Measurements from ENCODE around the gene RAB34. TPM values are rescaled to one million over a fixed set of nuclear protein-coding genes. Genes with fewer than 3 reads are reported as not detected.
A peak's percentile ranks its signal among the peaks of the same experiment; 100 is the strongest.

RAB34 gene
- total RNA-seq (2013): 56.9 TPM
- polyA plus RNA-seq (10 to 100 TPM; 66.7 to 93.3 (median 79.1) TPM), polyA minus RNA-seq (36.3 and 37.8 TPM in 2 replicates), total RNA-seq (7.3 to 38.2 (median 29.9) reads per million in 11 experiments)

- intact Hi-C loops (cut with micrococcal nuclease): loop anchor here (2.0 to 10.0 kb wide), 5 partner anchors 55 to 235 kb away; partner anchors contain the start of genes BLTP2 (in 2 of the 2), FLOT2 (in 1 of the 2), SDF2 (in 1 of the 2) and SUPT6H (in 1 of the 2)
- peak within 1 kb of the TSS; percentile 70 for H3K9ac ChIP-seq (ENCODE audit: insufficient read depth, low read length, poor library complexity, severe bottlenecking)
- peak within 1 kb of the TSS; percentile 5 to 61 for H3K27ac ChIP-seq (ENCODE audit: low read depth in 1 of 2, low read length in 2 of 2)
- Mint-ChIP-seq H3K27ac (peak within 1 kb of the TSS; percentile 83 to 92 (median 89)), H3K27me3 (ENCODE audit: low read depth in 3 of 3) (peaks cover 0 to 5% (median 2%) of the 10 kb centered on the region in 3 donors), H3K4me1 (peaks cover 37% of the 10 kb centered on the region), H3K9me3 (no peaks in the 10 kb centered on the region), H3K4me3 (peak within 1 kb of the TSS; percentile 93 to 94), H3K36me3 (peaks cover 29 to 46% of the 10 kb centered on the region in 2 donors)
- no peaks in the 10 kb centered on the region for H3K27me3 ChIP-seq (ENCODE audit: control insufficient read depth in 2 of 2, insufficient read depth in 2 of 2, low read length in 2 of 2)
- H3K4me1 ChIP-seq (ENCODE audit: control insufficient read depth in 1 of 2, insufficient read depth in 2 of 2, low read length in 2 of 2): peaks cover 45 to 56% of the 10 kb centered on the region in 2 donors
- H3K36me3 ChIP-seq (replicated peaks in 1 of 2; ENCODE audit: control insufficient read depth in 1 of 2, insufficient read depth in 2 of 2, low read length in 2 of 2): peaks cover 19 to 40% of the 10 kb centered on the region in 2 donors
- WGBS (ENCODE audit: insufficient coverage): 0% methylated on average over 28 of the region's 60 CpGs
- peak within 1 kb of the TSS; percentile 50 to 78 (median 55) for H3K4me3 ChIP-seq (replicated peaks in 1 of 3; ENCODE audit: low read depth in 2 of 3, low read length in 3 of 3)
- peak; percentile 20 for TF ChIP-seq CTCF (IDR thresholded peaks at IDR 0.05)
- peak within 1 kb of the TSS; percentile 94 for H3K4me2 ChIP-seq (replicated peaks; ENCODE audit: extremely low read depth, low read length, poor library complexity, severe bottlenecking)
- no peaks in the 10 kb centered on the region for H3K9me3 ChIP-seq (replicated peaks in 1 of 2; ENCODE audit: control insufficient read depth in 1 of 2, insufficient read depth in 1 of 2, low read length in 2 of 2)
- peak; percentile 66 to 80 (median 70) for DNase-seq
- peak within 1 kb of the TSS; percentile 82 for H2AFZ ChIP-seq (ENCODE audit: insufficient read depth, low read depth, low read length, poor library complexity, severe bottlenecking)
- H4K20me1 ChIP-seq (ENCODE audit: insufficient read depth, low read length): peaks cover 29% of the 10 kb centered on the region
- peaks cover 35% of the 10 kb centered on the region for H3K79me2 ChIP-seq (ENCODE audit: insufficient read depth, low read length)
Observed at GRCh38 chr17:28717578-28718332, at the start of gene RAB34. TSS of gene RAB34 (minus strand) at chr17:28717868. CDS start at chr17:28717266, 602 bp downstream.

- 89% methylated on average over 3 of the region's 4 CpGs for WGBS (ENCODE audit: insufficient coverage)
- Mint-ChIP-seq H3K4me1 (peaks cover 19% of the 10 kb centered on the region), H3K9me3 (no peaks in the 10 kb centered on the region), H3K4me3 (no peak overlapping the region), H3K36me3 (peaks cover 9 to 21% of the 10 kb centered on the region in 2 donors), H3K27ac (no peak overlapping the region), H3K27me3 (ENCODE audit: low read depth in 3 of 3) (peaks cover 0 to 2% (median 0%) of the 10 kb centered on the region in 3 donors)
- intact Hi-C loops (cut with micrococcal nuclease): loop anchor here (10.0 kb wide), 3 partner anchors 70 to 350 kb away; partner anchors contain the start of gene ERAL1 (in 1 of the 2)
- H3K4me2 ChIP-seq (replicated peaks; ENCODE audit: extremely low read depth, low read length, poor library complexity, severe bottlenecking): no peak overlapping the region
- no peak for DNase-seq
- no peaks in the 10 kb centered on the region for H3K27me3 ChIP-seq (ENCODE audit: control insufficient read depth in 2 of 2, insufficient read depth in 2 of 2, low read length in 2 of 2)
- H3K27ac ChIP-seq (ENCODE audit: low read depth in 1 of 2, low read length in 2 of 2): no peak overlapping the region
- no peak overlapping the region for H2AFZ ChIP-seq (ENCODE audit: insufficient read depth, low read depth, low read length, poor library complexity, severe bottlenecking)
- H3K9ac ChIP-seq (ENCODE audit: insufficient read depth, low read length, poor library complexity, severe bottlenecking): no peak overlapping the region
- H3K4me3 ChIP-seq (replicated peaks in 1 of 3; ENCODE audit: low read depth in 2 of 3, low read length in 3 of 3): no peak overlapping the region
- no peak for TF ChIP-seq CTCF (IDR thresholded peaks at IDR 0.05)
- peaks cover 14 to 30% of the 10 kb centered on the region in 2 donors for H3K36me3 ChIP-seq (replicated peaks in 1 of 2; ENCODE audit: control insufficient read depth in 1 of 2, insufficient read depth in 2 of 2, low read length in 2 of 2)
- H3K79me2 ChIP-seq (ENCODE audit: insufficient read depth, low read length): peaks cover 5% of the 10 kb centered on the region
- H3K4me1 ChIP-seq (ENCODE audit: control insufficient read depth in 1 of 2, insufficient read depth in 2 of 2, low read length in 2 of 2): peaks cover 15 to 16% of the 10 kb centered on the region in 2 donors
- H4K20me1 ChIP-seq (ENCODE audit: insufficient read depth, low read length): peaks cover 7% of the 10 kb centered on the region
- no peaks in the 10 kb centered on the region for H3K9me3 ChIP-seq (replicated peaks in 1 of 2; ENCODE audit: control insufficient read depth in 1 of 2, insufficient read depth in 1 of 2, low read length in 2 of 2)
Observed at GRCh38 chr17:28765038-28765437, 47.4 kb upstream of the RAB34 start.
